K562 treated with DMSO at 1 percent for 4 hours (cell line): Measurements from ENCODE around the gene ZNF888. TPM values are rescaled to one million over a fixed set of nuclear protein-coding genes. Genes with fewer than 3 reads are reported as not detected.

Experiments
- total RNA-seq: library from RNA; unstranded; fragments of 300-600 nt; gene quantifications from 2 replicates; pipeline ENCODE4 v1.2.3, GENCODE V29; 2022; ENCODE audit not compliant: insufficient read depth

The ZNF888 gene
- total RNA-seq, result 4.8 and 9.3 TPM in 2 replicates

DNA sequence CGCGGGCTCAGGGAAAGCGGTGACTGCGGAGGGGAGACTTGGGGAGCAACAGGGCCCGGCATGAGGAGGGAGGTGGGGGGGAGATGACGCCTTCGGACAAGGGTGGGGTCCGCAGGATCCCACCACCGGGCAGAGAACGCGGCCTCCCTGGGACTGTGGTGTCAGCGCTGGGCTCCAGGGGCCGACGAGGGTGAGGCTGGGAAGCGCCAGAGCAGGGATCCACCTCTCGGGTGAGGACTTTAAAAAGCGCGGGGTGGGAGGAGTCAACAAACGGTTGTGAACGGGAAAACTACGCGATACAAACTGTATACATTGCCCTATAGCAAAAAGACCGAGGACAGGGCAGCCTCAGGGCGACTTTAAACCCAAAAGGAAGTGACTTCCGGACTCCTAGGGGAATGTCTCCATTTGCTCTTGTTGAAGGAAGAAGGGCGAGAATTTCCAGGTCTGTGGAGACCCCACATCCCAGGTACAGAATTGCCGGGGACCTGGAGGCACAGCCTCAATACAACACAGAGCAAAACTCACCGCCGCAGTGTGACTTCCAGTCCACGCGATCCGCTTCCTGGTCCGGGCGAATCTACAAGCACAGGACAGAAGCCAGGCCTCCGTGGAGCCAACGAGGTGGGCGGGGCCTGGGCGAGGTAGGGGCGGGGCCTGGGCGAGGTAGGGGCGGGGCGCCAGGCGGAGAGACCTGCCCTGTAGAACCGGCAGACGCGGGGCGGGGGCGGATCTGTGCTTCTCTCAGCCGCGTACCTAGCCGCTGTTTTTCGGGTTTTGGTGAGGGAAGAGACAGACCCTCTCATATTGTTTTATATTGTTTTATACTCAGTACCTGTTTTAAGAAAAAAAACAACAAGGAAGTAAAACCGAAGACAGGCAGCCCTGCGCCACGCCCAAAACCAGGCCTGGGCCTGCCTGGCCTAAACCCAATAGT, at the start of gene ZNF888:
Gene ZNF888 (minus strand): TSS at position 588 of the 937 bp plus-strand sequence. CDS start 5,555 bp downstream, outside the sequence.

DNA sequence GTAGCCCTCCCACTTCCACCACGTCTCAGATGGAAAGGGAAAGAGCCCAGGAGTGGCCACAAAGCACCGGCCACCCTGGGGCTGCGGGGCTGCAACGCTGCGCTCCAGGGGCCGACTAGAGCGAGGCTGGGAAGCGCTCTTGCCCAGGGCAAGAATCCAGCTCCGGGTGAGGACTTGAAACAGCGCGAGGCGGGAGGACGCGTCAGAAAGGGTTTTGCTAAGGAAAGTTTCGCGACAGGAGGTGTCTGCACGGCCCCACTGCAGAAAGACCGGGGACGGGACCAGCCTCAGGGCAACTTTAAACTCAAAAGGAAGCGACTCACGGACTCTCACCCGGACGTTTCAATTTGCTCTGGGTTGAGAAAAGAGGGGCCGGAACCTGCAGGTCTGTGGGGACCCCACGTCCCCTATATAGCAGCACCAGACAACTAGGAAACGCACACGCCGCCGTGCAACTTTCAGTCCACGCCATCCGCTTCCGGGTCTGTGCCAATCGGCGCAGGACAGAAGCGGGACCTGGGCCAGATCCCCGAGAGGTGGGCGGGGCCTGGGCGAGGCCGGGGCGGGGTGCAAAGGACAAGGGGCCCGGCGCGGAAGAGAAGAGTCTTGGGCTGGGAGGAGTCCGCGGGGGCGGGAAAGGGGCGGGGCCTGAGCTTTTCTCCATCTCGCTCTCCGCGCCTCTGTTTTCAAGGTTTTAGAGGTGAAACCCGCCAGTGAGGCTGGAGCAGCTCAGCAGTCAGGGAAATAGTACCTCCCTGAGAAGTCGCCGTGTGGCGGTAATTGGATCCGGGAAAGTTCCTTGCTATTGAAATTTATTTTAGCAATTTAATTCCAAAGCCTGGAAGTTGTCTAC, 39.4 kb upstream of the ZNF888 start, which contains the start of gene ZNF816:
Gene ZNF816 (minus strand): TSS at position 488 of the 853 bp plus-strand sequence. CDS start 6,792 bp downstream, outside the sequence.

DNA sequence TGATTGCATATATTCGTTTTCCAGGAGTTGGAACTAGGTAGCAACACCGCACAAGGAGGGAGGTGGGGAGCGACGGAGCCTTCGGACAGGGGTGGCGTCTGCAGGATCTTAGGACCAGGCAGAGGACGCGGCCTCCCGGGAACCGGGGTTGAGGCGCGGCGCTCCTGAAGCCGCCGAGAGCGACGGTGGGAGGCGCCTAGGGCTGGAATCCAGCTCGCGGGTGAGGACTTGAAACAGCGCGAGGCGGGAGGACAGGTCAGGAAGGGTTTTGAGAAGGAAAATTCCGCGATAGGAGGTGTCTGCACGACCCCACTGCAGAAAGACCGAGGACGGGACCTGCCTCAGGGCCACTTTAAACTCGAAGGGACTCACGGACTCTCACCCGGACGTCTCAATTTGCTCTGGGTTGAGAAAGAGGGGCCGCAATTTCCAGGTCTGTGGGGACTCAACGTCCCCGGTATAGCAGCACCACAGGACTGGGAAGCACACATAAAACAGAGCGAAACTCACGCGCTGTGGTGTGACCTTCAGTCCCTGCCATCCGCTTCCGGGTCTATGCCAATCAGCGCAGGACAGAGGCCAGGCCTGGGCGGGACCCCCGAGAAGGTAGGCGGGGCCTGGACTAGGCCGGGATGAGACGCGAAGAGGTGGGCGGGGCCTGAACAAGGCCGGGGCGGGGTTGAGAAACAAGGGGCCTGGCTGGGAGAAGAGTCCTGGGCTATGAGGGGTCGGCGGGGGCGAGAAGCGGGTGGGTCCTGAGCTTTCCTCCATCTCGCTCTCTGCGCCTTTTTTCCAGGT, 25.9 kb downstream of the ZNF888 start, which contains the start of gene ZNF320:
Gene ZNF320 (minus strand): TSS at position 498 of the 798 bp plus-strand sequence. CDS start 7,380 bp downstream, outside the sequence.

DNA sequence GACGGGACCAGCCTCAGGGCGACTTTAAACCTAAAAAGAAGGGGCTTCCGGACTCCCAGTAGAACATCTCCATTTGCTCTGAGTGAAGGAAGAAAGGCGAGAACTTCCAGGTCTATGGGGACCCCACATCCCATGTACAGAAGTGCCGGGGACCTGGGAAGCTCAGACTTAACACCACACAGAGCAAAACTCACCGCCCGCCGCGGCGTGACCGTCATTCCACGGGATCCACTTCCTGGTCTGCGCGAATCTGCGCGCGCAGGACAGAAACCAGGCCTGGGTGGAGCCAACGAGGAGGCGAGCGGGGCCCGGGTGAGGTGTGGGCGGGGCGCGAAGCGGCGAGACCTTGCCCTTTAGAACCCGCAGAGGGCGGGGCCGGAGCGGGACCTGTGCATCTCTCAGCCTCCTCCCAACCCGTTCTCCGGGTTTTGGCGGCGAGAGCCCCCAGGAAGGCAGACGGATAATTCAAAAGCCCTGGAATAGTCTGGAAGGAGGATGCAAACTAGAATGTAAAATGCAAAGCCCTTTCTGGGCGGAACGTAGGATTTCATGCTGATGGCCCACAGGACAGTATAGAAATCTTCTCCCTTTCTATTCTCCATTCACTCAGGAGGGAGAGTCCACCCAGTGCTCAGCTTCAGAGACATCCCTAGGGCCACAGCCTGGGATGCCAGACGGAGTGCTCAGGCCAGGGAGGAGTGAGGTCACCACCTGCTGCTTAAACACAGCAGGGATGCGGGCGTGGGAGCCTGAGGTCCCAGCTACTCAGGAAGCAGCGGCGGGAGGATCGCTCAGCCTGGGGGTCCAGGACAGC, 65.6 kb downstream of the ZNF888 start, which contains the start of gene ZNF468:
Gene ZNF468 (minus strand): TSS at position 242 of the 814 bp plus-strand sequence. CDS start 3,347 bp downstream, outside the sequence.

Other genes with a start within 250 kb of the ZNF888 start
- gene ZNF611, start 188.4 kb downstream of the ZNF888 start, total RNA-seq, result 3.3 TPM in 2 replicates
- 3.5 and 5.2 TPM in 2 replicates for gene ZNF600, start 136.6 kb downstream of the ZNF888 start, total RNA-seq
- 12.7 and 13.9 TPM in 2 replicates for gene ZNF28, start 101.8 kb downstream of the ZNF888 start, total RNA-seq
- gene ZNF468, start 65.8 kb downstream of the ZNF888 start, total RNA-seq, result 11.6 and 17.9 TPM in 2 replicates
- gene ZNF320, start 25.8 kb downstream of the ZNF888 start, total RNA-seq, result 9.3 TPM in 1 of 2 replicates, not detected in the other
- 8.3 and 8.8 TPM in 2 replicates for gene ZNF816, start 39.5 kb upstream of the ZNF888 start, total RNA-seq
- not detected in 2 replicates for gene ERVV-1, start 90.5 kb upstream of the ZNF888 start, total RNA-seq
- 0.33 TPM in 1 of 2 replicates, not detected in the other for gene ERVV-2, start 121.3 kb upstream of the ZNF888 start, total RNA-seq
- gene ZNF160, start 180.0 kb upstream of the ZNF888 start, total RNA-seq, result 8.4 and 10.6 TPM in 2 replicates
- 0.39 TPM in 1 of 2 replicates, not detected in the other for gene ZNF415, start 209.5 kb upstream of the ZNF888 start, total RNA-seq
- gene ZNF347, start 235.6 kb upstream of the ZNF888 start, total RNA-seq, result 0.80 and 1.5 TPM in 2 replicates